HEK293 (cell line): ENCODE measurements around the gene BBC3.

Experiments used
- REPIN1 ChIP-seq: fragments of 450-650 bp; formaldehyde crosslinking; IDR thresholded peaks from 2 replicates; pipeline ENCODE4 v1.5.1; 2017; ENCODE audit warnings: missing biosample characterization, missing genetic modification characterization, low read depth
- REST ChIP-seq: fragments of 450-650 bp; formaldehyde crosslinking; IDR thresholded peaks from 2 replicates; pipeline ENCODE4 v1.5.1; 2016; ENCODE audit warnings: missing biosample characterization, missing genetic modification characterization
- SALL2 ChIP-seq: fragments of 450-650 bp; formaldehyde crosslinking; IDR thresholded peaks from 2 replicates; pipeline ENCODE4 v1.5.0; 2017; ENCODE audit warnings: missing biosample characterization, mild to moderate bottlenecking, missing genetic modification characterization, borderline replicate concordance
- YY2 ChIP-seq: fragments of 450-650 bp; formaldehyde crosslinking; IDR thresholded peaks from 2 replicates; pipeline ENCODE4 v1.5.1; 2016; ENCODE audit warnings: missing biosample characterization, missing genetic modification characterization
- ZNF112 ChIP-seq: fragments of 450-650 bp; formaldehyde crosslinking; IDR thresholded peaks from 2 replicates; pipeline ENCODE4 v1.5.0; 2017; ENCODE audit warnings: missing biosample characterization, missing genetic modification characterization
- ZNF274 ChIP-seq, 2 experiments: fragments of 200-500 bp in 1 of 2; fragments of 450-650 bp in 1 of 2; sonication (Bioruptor generic) in 1 of 2; formaldehyde crosslinking in 1 of 2; IDR thresholded peaks; 2 replicates each; pipeline versions ENCODE4 v1.5.1 to v1.6.1; 2014 to 2016; ENCODE audit warnings: borderline replicate concordance in 1 of 2, inconsistent platforms in 1 of 2, low read length in 1 of 2, missing biosample characterization in 1 of 2, missing genetic modification characterization in 1 of 2
- ZNF37A ChIP-seq: fragments of 450-650 bp; IDR thresholded peaks from 2 replicates; pipeline ENCODE4 v1.5.1; 2018; ENCODE audit warnings: missing biosample characterization, missing genetic modification characterization
- ZNF514 ChIP-seq: fragments of 450-650 bp; formaldehyde crosslinking; IDR thresholded peaks from 2 replicates; pipeline ENCODE4 v1.5.1; 2016; ENCODE audit warnings: missing biosample characterization, missing genetic modification characterization
- TF ChIP-seq, protein P1 (sequence below): fragments of 450-650 bp; formaldehyde crosslinking; IDR thresholded peaks from 2 replicates; pipeline ENCODE4 v1.5.1; 2016; ENCODE audit warnings: missing biosample characterization, missing genetic modification characterization

DNA sequence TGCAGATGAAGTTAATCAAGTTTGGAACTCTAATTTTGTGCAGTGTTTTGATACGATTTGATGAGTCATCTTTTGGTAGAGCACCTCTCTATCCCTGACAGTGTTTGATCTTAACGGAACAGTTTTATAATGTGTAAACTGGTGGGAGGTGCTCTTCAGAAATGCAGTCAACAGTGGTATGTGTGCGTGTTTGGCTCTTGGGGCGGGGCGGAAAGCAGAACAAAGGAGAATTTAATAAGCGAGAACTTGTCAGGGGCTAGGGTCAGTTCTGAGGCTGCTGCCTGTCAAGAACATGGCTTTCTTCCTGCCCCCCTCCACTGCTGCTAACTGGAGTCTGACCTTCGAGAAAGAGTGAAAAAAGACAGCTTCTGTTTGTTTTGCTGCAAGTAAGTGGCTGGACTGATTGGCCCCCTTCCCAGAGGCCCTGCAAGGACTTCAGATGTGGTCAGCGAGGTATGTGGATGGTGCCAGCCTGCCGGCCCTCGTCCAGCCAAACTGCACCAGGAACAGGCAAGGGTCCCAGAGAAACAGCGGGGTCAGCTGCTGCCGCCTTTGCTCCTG, 40.8 kb downstream of the BBC3 start:
- TF ChIP-seq REPIN1 (tag by site-specific recombination) (no peak), YY2 (tag by site-specific recombination) (no peak), REST (tag by site-specific recombination) (no peak), ZNF274 (IDR thresholded peaks at IDR 0.05; ENCODE audit: low read length) (no peak), ZNF274 (tag by site-specific recombination; IDR thresholded peaks at IDR 0.05; ENCODE audit: borderline replicate concordance) (no peak), ZNF112 (no peak), ZNF37A (tag by site-specific recombination) (no peak), SALL2 (no peak), ZNF514 (tag by site-specific recombination) (no peak)
- TF ChIP-seq, protein P1, sequence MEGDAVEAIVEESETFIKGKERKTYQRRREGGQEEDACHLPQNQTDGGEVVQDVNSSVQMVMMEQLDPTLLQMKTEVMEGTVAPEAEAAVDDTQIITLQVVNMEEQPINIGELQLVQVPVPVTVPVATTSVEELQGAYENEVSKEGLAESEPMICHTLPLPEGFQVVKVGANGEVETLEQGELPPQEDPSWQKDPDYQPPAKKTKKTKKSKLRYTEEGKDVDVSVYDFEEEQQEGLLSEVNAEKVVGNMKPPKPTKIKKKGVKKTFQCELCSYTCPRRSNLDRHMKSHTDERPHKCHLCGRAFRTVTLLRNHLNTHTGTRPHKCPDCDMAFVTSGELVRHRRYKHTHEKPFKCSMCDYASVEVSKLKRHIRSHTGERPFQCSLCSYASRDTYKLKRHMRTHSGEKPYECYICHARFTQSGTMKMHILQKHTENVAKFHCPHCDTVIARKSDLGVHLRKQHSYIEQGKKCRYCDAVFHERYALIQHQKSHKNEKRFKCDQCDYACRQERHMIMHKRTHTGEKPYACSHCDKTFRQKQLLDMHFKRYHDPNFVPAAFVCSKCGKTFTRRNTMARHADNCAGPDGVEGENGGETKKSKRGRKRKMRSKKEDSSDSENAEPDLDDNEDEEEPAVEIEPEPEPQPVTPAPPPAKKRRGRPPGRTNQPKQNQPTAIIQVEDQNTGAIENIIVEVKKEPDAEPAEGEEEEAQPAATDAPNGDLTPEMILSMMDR: no peak
